GM12801 (cell line): Measurements from ENCODE around the gene TLR1.

Experiments
- CTCF ChIP-seq: IDR thresholded peaks from one replicate; pipeline ENCODE4 v1.5.1; 2011; ENCODE audit warnings: control low read depth; ENCODE audit not compliant: insufficient read length; ENCODE audit errors: extremely low read depth

TLR1 gene

DNA sequence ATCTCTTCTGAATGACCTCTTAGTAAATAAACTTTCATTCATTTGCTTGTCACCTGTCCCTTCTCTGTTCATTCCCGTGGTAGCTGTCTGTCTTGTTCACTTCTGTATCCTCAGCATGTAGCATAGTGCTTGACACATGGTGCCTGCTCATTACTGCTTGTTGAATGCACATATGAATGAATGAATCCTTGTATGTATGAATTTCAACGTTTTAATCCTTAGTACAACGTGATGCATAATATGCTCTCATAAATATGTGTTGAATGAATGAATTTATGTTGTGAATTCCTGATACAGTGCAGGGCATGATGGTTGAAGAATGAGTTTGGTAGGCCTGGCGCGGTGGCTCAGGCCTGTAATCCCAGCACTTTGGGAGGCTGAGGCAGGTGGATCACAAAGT lies 24.8 kb downstream of the TLR1 start:
- TF ChIP-seq CTCF, result no peak

GRCh38 chr4:38775326-38775725 lies 29.3 kb downstream of the TLR1 start:
- TF ChIP-seq CTCF, result no peak

- TF ChIP-seq CTCF, result no peak
Observed at GRCh38 chr4:38774181-38774955, 30.2 kb downstream of the TLR1 start.

GRCh38 chr4:38769857-38770256 lies 34.7 kb downstream of the TLR1 start:
- no peak for TF ChIP-seq CTCF

DNA sequence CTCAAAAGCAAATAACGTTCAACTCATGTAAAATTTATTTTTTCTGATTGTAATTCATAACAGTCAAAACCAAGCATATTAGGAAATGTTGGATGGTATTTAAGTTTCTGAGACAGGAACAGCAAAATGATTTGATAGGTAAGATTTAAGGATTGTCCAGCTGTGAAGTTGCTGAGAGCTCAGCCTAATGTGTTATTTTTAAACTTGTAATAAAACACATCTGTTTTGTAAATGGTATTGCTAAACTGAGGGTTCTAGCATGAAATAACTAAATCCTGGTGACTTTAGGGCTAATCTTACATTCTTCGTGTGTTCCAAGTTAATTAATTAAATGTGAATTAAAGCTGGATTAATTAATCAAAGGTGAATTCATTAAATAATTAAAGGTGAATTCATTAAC lies 35.1 kb downstream of the TLR1 start:
- TF ChIP-seq CTCF, result no peak

DNA sequence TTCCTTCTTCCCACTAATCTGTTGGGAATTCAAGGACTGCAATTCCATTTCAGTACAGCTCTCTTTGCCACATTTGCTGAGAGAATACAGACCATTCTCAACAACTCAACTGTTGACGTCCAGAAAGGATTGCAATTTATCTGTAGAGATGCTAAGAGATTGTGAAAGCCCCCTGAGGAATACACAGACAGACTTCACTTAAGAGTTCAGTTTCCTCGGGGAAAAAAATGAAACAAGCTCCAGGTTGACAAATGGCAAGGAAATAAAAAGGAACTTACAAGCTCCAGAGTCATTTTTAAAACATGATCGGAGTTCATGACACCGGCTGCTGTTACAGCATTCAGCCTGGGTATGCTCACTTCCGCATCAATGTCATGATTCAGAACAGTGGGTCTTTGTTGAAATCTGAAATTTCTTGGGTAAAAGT lies 35.6 kb downstream of the TLR1 start:
- TF ChIP-seq CTCF, result no peak

- TF ChIP-seq CTCF, result no peak
Observed at GRCh38 chr4:38765382-38765781, 39.2 kb downstream of the TLR1 start.
